A549 (cell line): ENCODE data around the gene KCNB1. TPM values are rescaled to one million over a fixed set of nuclear protein-coding genes. Genes with fewer than 3 reads are reported as not detected.

Source experiments
- ATAC-seq, 2 experiments: fragments of 200-7000 bp in 1 of 2; fragments of >200 bp in 1 of 2; cut with Nextera tagmentation in 1 of 2; cut with Tn5 transposase in 1 of 2; 3 replicates each; pipeline versions ENCODE4 v1.8.0 to v1.9.1; 2018 to 2020; ENCODE audit warnings: mild to moderate bottlenecking in 1 of 2, moderate library complexity in 1 of 2
- CTCF ChIA-PET: fragments of 300-600 bp; sonication (Branson Sonifier 250); formaldehyde crosslinking; extraction: SDS; loops from one replicate; lab custom pipeline; 2021; ENCODE audit warnings: antibody characterized with exemption, inconsistent platforms; lab: Yijun Ruan, JAX
- POLR2A ChIA-PET: fragments of 350-600 bp; formaldehyde crosslinking; extraction: SDS; loops from one replicate; lab custom pipeline; 2021; ENCODE audit warnings: antibody characterized with exemption, inconsistent platforms; lab: Yijun Ruan, JAX
- DNase-seq, 2 experiments: peaks; one replicate each; pipeline versions ENCODE4 v3.0.0 to v3.0.0-alpha.2; 2011 to 2016; ENCODE audit warnings: low read depth in 1 of 2, low spot score in 1 of 2
- FAIRE-seq: peaks from 2 replicates; lab custom pipeline; 2011; peaks lifted over from hg19 to GRCh38; lab: Jason Lieb, UNC
- H3K27ac ChIP-seq, 2 experiments: fragments of >200 bp; sonication (Bioruptor Twin); formaldehyde crosslinking; 3 replicates each; pipeline ENCODE4 v1.5.1; 2016 to 2017
- H3K4me1 ChIP-seq: fragments of >200 bp; sonication (Bioruptor Twin); formaldehyde crosslinking; 3 replicates; pipeline ENCODE4 v1.6.1; 2016
- H3K4me2 ChIP-seq: fragments of >200 bp; sonication (Bioruptor Twin); formaldehyde crosslinking; 3 replicates; pipeline ENCODE4 v1.6.1; 2016
- H3K4me3 ChIP-seq: fragments of >200 bp; sonication (Bioruptor Twin); formaldehyde crosslinking; 3 replicates; pipeline ENCODE4 v1.5.1; 2016
- H3K9me3 ChIP-seq: fragments of >200 bp; sonication (Bioruptor Twin); formaldehyde crosslinking; 3 replicates; pipeline ENCODE4 v1.6.1; 2016
- CBX2 ChIP-seq: fragments of 200-600 bp; sonication (generic); IDR thresholded peaks from 2 replicates; pipeline ENCODE4 v1.6.1; 2016; ENCODE audit warnings: low read depth, mild to moderate bottlenecking, borderline replicate concordance
- CEBPB ChIP-seq, 2 experiments: fragments of >200 bp in 1 of 2; sonication (Bioruptor Twin) in 1 of 2; formaldehyde crosslinking in 1 of 2; IDR thresholded peaks; 2 replicates each; pipeline ENCODE4 v1.6.1; 2012 to 2016
- CHD4 ChIP-seq: fragments of 200-600 bp; sonication (generic); IDR thresholded peaks from 2 replicates; pipeline ENCODE4 v1.6.1; 2016; ENCODE audit warnings: antibody characterized with exemption, mild to moderate bottlenecking, borderline replicate concordance
- EHF ChIP-seq: fragments of 250-450 bp; sonication (Bioruptor Pico); IDR thresholded peaks from 2 replicates; pipeline ENCODE4 v1.5.0; 2020; ENCODE audit warnings: mild to moderate bottlenecking
- EHMT2 ChIP-seq: fragments of 200-600 bp; sonication (generic); IDR thresholded peaks from 2 replicates; pipeline ENCODE4 v1.6.1; 2016; ENCODE audit warnings: antibody characterized with exemption, low read depth, mild to moderate bottlenecking, moderate library complexity
- FOXS1 ChIP-seq: fragments of 250-450 bp; sonication (Bioruptor Pico); IDR thresholded peaks from 2 replicates; pipeline ENCODE4 v1.5.0; 2020; ENCODE audit warnings: mild to moderate bottlenecking, moderate library complexity
- GATA3 ChIP-seq: IDR thresholded peaks from 2 replicates; pipeline ENCODE4 v1.6.1; 2012; ENCODE audit warnings: borderline replicate concordance
- HOXB5 ChIP-seq: fragments of 250-450 bp; sonication (Bioruptor Pico); IDR thresholded peaks from 2 replicates; pipeline ENCODE4 v1.5.0; 2020; ENCODE audit warnings: mild to moderate bottlenecking, moderate library complexity
- MAFK ChIP-seq: fragments of 450-650 bp; IDR thresholded peaks from 2 replicates; pipeline ENCODE4 v1.6.1; 2014; ENCODE audit not compliant: partially characterized antibody
- MYC ChIP-seq: IDR thresholded peaks from 2 replicates; pipeline ENCODE4 v1.6.1; 2012; ENCODE audit warnings: mild to moderate bottlenecking, inconsistent platforms, low read length, improper control_type of control experiment, borderline replicate concordance
- RAD21 ChIP-seq, 2 experiments: fragments of >200 bp in 1 of 2; sonication (Bioruptor Twin) in 1 of 2; formaldehyde crosslinking in 1 of 2; IDR thresholded peaks in 1 of 2; conservative IDR thresholded peaks in 1 of 2; 2 replicates in 1 of 2; 3 replicates in 1 of 2; pipeline ENCODE4 v1.6.1; 2012 to 2018; ENCODE audit warnings: inconsistent platforms in 1 of 2
- SMC3 ChIP-seq: fragments of >200 bp; sonication (Bioruptor Twin); formaldehyde crosslinking; IDR thresholded peaks from 3 replicates; pipeline ENCODE4 v1.6.1; 2018; ENCODE audit warnings: inconsistent platforms
- TFCP2L1 ChIP-seq: fragments of 250-450 bp; sonication (Bioruptor Pico); IDR thresholded peaks from 2 replicates; pipeline ENCODE4 v1.5.0; 2021; ENCODE audit warnings: mild to moderate bottlenecking
- TP53 ChIP-seq: fragments of 250-450 bp; sonication (Bioruptor Pico); IDR thresholded peaks from 2 replicates; pipeline ENCODE4 v1.5.0; 2021; ENCODE audit warnings: mild to moderate bottlenecking, moderate library complexity
- ZSCAN20 ChIP-seq: fragments of 250-450 bp; sonication (Bioruptor Pico); IDR thresholded peaks from 2 replicates; pipeline ENCODE4 v1.8.0; 2022; ENCODE audit warnings: mild to moderate bottlenecking, moderate library complexity
- WGBS: methylation state at CpG from one replicate; pipeline ENCODE4 v1.1.6; 2017; ENCODE audit errors: missing lambda C conversion rate; 5-methylcytosine and 5-hydroxymethylcytosine counted together
- polyA plus RNA-seq, 4 experiments: library from polyadenylated mRNA; depleted of rRNA in 3 of 4; stranded (reverse); fragments of >200 nt; fragmentation: RNase III in 1 of 4; extraction: RNeasy Plus Mini Kit Qiagen cat#74134 plus additional on column Dnase treatment in 1 of 4; gene quantifications; 2 replicates in 3 of 4; 3 replicates in 1 of 4; pipeline ENCODE4 v1.2.3, GENCODE V29; 2011 to 2017
- TF ChIP-seq, protein P1 (sequence below): fragments of >200 bp; sonication (Bioruptor Twin); formaldehyde crosslinking; IDR thresholded peaks from 3 replicates; pipeline ENCODE4 v1.6.1; 2016
- TF ChIP-seq, protein P2 (sequence below): fragments of >200 bp; sonication (Bioruptor Twin); formaldehyde crosslinking; IDR thresholded peaks from 2 replicates; pipeline ENCODE4 v1.6.1; 2016

Gene KCNB1
- polyA plus RNA-seq, 2 of the 4 experiments (the other 2 are of a cell fraction): 0.12 to 0.28 TPM

DNA sequence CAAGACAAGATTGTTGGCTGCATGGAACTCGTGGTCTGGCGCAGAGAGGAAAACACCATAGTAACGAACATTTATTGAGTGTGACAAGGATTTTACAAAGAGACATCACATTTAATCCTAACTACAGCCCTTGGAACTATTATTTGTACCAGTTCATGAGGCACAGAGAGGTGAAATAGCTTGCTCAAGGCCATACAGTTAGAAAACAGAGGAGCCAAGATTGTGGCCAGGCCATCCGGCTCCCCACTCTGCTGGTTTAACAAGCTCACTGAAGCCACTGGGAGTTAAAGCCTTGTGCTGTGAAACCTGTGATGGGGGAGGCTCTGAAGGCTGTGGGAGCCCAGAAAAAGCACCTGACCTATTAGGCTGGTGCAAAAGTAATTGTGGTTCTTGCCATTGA, 129.7 kb downstream of the KCNB1 start:
- no peak for DNase-seq
- H3K4me1 ChIP-seq: peaks cover 24% of the 10 kb centered on the region; the same call in 2 of the 3 replicates
- ChIA-PET CTCF (interaction anchor here (0.7 to 6.2 kb wide), 7 partner anchors 13 to 583 kb away, joined by 3 to 26 read pairs (median 9); partner anchors contain the start of gene RNF114), POLR2A (no interaction called here)
- peak overlapping the region in 1 of 2 experiments; percentile 7; a peak in 1 of 6 replicates for H3K27ac ChIP-seq
- WGBS: 73% methylated on average over 4 of the region's 4 CpGs
- H3K4me2 ChIP-seq: peak overlapping the region; percentile 20; the same call in 1 of the 3 replicates
- ATAC-seq: no peak
- H3K4me3 ChIP-seq: no peak overlapping the region
- FAIRE-seq: no peak
- TF ChIP-seq FOXS1 (CRISPR knock-in tag): no peak
- no peak for TF ChIP-seq EHF (CRISPR knock-in tag)
- TF ChIP-seq, protein P1, sequence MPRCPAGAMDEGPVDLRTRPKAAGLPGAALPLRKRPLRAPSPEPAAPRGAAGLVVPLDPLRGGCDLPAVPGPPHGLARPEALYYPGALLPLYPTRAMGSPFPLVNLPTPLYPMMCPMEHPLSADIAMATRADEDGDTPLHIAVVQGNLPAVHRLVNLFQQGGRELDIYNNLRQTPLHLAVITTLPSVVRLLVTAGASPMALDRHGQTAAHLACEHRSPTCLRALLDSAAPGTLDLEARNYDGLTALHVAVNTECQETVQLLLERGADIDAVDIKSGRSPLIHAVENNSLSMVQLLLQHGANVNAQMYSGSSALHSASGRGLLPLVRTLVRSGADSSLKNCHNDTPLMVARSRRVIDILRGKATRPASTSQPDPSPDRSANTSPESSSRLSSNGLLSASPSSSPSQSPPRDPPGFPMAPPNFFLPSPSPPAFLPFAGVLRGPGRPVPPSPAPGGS: no peak
- no peak for TF ChIP-seq TP53 (CRISPR knock-in tag)
- TF ChIP-seq CBX2: no peak
- TF ChIP-seq ZSCAN20: no peak
- no peaks in the 10 kb centered on the region for H3K9me3 ChIP-seq

DNA sequence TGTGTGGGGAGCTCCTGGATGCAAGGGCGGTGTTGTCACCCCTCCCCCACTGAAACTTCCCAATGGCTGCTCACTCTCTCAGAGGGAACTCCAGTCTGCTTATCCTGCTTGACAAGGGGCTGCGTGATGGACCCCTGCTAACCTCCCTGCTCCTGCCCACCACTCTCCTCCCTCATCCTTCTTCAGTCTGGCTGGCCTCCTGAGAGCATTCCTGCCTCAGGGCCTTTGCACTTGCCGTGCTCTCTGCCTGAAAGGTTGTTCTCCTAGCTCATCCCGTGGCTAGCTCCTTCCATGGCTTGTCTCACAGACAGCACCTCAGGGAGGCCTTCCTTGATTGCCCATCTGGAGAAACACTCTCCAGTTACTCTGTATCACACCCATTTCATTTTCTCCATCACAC, 130.7 kb downstream of the KCNB1 start:
- no peak for ATAC-seq
- 82% methylated on average over 4 of the region's 4 CpGs for WGBS
- POLR2A ChIA-PET: no interaction called here
- Histone ChIP-seq H3K4me3 (no peak overlapping the region), H3K27ac (no peak overlapping the region), H3K9me3 (no peaks in the 10 kb centered on the region), H3K4me2 (no peak overlapping the region), H3K4me1 (peaks cover 24% of the 10 kb centered on the region; the same call in 2 of the 3 replicates)
- no peak for DNase-seq
- CTCF ChIA-PET: interaction anchor here (0.8 to 5.8 kb wide), 7 partner anchors 17 to 183 kb away, joined by 3 to 26 read pairs (median 6); no protein-coding TSS in a partner anchor
- no peak for FAIRE-seq
- TF ChIP-seq MAFK: no peak
- no peak for TF ChIP-seq CHD4
- no peak for TF ChIP-seq CEBPB (IDR thresholded peaks at IDR 0.05)

DNA sequence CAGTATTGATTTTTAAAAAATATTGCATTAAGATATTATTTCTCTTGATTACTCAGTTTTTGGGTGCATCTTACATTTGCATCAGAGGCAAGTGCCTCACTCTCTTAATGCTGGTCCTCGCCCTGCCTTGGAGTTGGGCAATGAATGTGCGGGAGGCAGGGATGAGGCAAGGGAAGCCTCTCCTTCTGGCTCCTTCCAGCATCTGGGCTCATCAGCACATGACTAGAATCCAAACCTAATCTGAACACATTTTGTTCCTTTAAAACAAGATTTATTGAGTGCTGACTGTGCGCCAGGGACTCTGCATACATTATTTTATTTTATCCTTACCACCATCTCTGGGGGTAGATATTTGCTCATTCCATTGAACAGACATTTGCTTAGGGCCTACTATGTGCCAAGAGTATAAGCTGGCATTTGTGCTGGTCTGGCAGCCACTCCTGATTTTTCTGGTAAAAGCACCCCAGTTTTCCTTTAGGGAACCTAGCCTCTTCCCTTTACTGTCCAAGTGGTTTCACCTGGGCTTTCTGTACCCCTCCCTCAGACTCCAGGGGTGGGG, 132.7 kb downstream of the KCNB1 start:
- Histone ChIP-seq H3K4me1 (peaks cover 36% of the 10 kb centered on the region), H3K27ac (peak overlapping the region; percentile 18 to 28; a peak in 2 of 6 replicates), H3K4me3 (no peak overlapping the region)
- ChIA-PET CTCF (interaction anchor here (1.2 to 5.1 kb wide), 2 partner anchors 15 to 30 kb away, joined by 3 to 26 read pairs; no protein-coding TSS in a partner anchor), POLR2A (no interaction called here)
- no peak for ATAC-seq
- no peak for DNase-seq
- WGBS: 86% methylated on average over 3 of the region's 3 CpGs
- TF ChIP-seq MYC (no peak), EHMT2 (no peak), RAD21 (conservative IDR thresholded peaks at IDR 0.05 in 1 of 2, IDR thresholded peaks at IDR 0.05 in 1 of 2) (no peak), GATA3 (no peak), TFCP2L1 (CRISPR knock-in tag) (no peak), HOXB5 (no peak)
- TF ChIP-seq, protein P2, sequence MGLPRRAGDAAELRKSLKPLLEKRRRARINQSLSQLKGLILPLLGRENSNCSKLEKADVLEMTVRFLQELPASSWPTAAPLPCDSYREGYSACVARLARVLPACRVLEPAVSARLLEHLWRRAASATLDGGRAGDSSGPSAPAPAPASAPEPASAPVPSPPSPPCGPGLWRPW: no peak
- TF ChIP-seq, all 56 proteins: peak for 0
- H3K4me2 ChIP-seq: no peak overlapping the region
- no peaks in the 10 kb centered on the region for H3K9me3 ChIP-seq
- FAIRE-seq: no peak

DNA sequence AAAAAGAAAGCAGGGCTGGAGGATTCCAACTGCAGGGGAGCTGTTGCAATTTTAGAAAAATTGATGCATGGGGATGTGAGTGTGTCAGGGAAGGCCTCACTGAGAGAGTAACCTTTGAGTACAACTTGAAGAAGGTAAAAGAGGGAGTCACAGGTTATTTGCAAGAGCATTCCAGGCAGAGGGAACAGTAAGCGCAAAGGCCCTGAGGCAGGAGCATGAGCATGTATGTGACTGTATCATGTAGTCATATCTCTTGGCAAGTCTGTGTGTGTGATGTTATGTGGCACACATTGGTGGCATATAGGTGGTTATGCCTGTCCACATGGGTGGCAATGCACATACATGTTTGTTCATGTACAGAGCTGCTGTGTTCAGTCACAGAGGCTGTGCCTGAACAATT, 133.4 kb downstream of the KCNB1 start:
- ATAC-seq: no peak
- CTCF ChIA-PET: interaction anchor here (6.9 to 7.5 kb wide), 2 partner anchors 16 to 136 kb away, joined by 52 to 66 read pairs; no protein-coding TSS in a partner anchor
- FAIRE-seq: no peak
- DNase-seq: no peak
- 96% methylated on average over 1 of the region's 1 CpG for WGBS
- Histone ChIP-seq H3K4me1 (peaks cover 43% of the 10 kb centered on the region), H3K9me3 (no peaks in the 10 kb centered on the region), H3K4me2 (no peak overlapping the region), H3K27ac (no peak overlapping the region; a peak in 1 of 6 replicates), H3K4me3 (no peak overlapping the region)
- POLR2A ChIA-PET: no interaction called here
- no peak for TF ChIP-seq SMC3
